GM21825 (cell line): Measurements from ENCODE around the gene MIF4GD.
"Not testable (repeated sequence)": the region's sequence is repeated elsewhere in the genome, so short reads cannot be mapped to it uniquely, and the experiment has no call there.

ENCODE experiments used
- ATAC-seq: cut with Tn5 transposase; IDR thresholded peaks from one replicate; pipeline ENCODE4 v1.9.1; 2021; ENCODE audit warnings: mild to moderate bottlenecking, moderate library complexity; ENCODE audit not compliant: unreplicated experiment

The MIF4GD gene

DNA sequence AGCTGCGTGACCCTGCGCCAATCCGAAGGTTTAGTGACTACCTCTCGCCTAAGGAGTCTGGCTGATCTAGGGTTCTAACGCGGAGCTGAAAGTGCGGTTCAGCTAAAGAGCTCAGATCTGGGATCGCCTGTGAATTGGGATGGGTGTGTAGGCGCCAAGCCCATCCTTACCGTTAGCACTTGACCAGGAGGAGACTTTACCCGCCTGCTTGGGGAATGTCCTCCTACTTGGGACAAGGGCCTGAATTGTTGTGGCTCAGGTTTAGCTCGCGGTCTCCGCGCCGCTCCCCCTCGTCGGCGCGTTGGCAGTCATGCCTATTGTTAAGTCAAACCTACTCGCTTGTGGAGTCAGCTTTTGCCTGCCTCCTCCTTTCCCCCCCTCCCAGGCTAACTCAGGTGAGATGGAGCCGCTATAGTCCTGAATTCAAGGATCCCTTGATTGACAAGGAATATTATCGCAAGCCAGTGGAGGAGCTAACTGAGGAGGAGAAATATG lies 8.9 kb downstream of the MIF4GD start:
- ATAC-seq, result peak; percentile 6

DNA sequence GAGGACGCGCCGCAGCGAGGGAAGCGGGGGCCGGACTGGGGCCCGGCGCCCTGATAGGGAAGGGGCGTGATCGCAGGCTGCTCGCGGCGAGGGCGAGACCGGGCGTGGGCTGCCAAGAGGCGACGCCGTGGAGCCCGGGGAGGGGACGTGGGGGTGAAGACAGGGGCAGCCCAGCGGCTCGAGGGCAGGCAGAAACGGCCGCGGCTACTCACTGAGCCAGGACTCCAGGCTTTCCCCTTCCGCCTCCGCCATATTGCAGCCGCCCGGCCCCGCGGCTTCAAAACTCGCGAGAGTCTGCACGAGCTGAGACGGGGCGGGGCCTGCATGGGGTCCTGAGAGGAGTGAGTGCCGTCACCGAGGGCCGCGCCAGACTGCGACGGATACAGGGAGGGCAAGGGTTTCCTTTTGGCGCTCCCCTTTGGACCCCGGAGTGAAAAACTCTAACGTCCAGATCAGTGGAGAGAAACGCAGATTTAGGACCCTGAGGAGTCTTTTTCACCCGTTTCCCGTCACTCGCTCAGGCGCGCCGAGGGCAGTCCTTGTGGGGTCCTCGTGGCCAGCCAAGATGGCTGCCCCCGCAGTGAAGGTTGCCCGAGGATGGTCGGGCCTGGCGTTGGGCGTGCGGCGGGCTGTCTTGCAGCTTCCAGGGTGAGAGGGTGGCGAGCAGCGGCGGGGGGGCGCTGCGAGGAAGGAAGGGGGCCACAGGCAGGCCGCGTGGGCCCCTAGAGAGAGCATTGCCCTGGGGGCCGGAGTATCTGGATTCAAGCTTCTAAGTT lies 9.5 kb downstream of the MIF4GD start, which contains the start of the genes GGA3 and MRPS7:
TSS of gene GGA3 (minus strand) at position 271 of the 776 bp plus-strand sequence. CDS start at position 252, 19 bp downstream.
TSS of gene MRPS7 (plus strand) at position 544 of the 776 bp plus-strand sequence. CDS start at position 566, 22 bp downstream.
- ATAC-seq, result peak; percentile 79

DNA sequence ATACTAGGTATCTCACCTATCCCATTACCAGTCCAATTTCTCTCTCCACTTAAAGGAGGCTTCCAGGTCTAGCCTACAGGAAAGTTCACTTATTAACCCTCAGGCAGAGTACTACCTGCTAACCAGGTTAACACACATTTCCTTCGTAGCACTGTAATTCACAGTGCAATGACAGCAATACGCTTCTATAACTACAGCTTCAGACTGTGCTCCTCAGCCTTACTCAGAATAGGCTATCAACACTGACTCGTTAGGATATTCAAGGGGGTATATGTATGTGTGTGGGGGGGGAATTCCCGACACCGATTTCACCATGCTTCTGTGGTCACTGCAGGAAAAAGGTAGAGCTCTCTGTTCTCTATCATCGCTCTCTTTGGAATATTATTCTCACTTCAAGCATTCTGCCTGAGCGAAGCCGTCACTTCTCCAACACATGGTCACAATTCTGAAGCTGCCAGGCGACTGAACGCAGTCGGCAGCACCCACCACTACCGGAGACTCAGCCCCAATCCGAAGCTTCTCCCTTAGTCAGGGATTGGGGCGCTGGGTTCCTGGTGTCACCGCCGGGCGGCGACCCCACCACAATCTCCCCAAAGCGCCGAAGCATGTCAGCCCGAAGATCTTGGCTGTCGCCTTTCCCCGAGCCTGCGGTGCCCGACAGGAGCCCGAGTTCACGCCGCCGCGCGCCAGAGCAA lies 10.2 kb downstream of the MIF4GD start:
- peak; percentile 8 for ATAC-seq

DNA sequence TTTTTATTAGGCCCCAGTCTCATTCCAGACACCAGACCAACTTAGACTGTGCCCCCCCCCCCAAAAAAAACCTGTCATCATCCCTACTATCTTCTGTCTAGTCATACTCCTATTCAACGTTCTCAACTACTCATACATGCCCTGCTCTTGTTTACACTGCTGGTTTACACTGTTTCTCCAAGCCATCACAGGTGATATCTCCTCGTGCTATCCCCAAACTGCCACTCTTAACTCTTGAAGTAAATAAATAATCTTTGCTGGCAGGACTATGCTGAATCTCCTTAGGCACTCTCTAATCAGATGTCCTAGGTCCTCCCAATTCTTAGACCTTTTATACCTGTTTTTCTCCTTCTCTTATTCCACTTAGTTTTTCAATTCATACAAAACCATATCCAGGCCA lies 13.8 kb downstream of the MIF4GD start:
- ATAC-seq, result not testable (repeated sequence)

DNA sequence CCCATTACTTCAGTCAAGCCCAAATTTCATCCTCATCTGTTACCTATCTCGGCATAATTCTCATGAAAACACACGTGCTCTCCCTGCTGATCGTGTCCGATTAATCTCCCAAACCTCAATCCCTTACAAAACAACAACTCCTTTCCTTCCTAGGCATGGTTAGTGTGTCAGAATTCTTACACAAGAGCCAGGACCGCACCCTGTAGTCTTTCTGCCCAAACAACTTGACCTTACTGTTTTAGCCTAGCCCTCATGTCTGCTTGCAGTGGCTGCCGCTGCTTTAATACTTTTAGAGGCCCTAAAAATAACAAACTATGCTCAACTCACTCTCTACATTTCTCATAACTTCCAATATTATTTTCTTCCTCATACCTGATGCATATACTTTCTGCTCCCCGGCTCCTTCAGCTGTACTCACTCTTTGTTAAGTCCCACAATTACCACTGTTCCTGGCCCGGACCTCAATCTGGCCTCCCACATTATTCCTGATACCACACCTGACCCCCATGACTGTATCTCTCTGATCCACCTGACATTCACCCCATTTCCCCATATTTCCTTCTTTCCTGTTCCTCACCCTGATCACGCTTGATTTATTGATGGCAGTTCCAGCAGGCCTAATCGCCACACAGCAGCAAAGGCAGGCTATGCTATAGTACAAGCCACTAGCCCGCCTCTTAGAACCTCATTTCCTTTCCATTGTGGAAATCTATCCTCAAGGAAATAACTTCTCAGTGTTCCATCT lies 14.9 kb downstream of the MIF4GD start:
- ATAC-seq, result not testable (repeated sequence)

DNA sequence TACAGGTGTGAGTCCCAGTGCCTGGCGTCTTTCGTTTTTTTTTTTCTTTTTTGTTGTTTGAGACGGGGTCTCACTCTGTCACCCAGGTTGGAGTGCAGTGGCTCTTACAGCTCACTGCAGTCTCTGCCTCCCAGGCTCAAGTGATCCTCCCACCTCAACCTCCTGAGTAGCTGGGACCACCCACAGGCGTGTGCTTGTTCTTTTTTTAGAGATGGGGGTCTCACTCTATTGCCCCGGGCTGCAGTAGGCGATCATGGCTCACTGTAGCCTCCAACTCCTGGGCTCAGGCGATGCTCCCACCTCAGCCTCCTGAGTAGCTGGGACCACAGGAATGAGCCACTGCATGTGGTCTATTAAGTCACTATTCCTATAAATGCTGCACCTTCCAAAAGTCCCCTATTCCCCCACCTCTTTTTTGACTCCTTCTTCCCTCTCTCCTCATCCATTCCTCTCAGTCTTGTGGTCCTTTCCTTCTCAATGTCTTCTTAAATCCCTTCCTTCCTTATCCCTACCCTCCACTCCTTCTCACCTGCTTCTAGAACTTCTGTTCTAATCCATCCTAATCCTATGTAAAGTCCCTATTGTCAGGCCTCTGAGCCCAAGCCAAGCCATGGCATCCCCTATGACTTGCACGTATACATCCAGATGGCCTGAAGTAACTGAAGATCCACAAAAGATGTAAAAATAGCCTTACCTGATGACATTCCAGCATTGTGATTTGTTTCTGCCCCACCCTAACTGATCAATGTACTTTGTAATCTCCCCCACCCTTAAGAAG lies 18.8 kb downstream of the MIF4GD start:
- ATAC-seq, result no peak

DNA sequence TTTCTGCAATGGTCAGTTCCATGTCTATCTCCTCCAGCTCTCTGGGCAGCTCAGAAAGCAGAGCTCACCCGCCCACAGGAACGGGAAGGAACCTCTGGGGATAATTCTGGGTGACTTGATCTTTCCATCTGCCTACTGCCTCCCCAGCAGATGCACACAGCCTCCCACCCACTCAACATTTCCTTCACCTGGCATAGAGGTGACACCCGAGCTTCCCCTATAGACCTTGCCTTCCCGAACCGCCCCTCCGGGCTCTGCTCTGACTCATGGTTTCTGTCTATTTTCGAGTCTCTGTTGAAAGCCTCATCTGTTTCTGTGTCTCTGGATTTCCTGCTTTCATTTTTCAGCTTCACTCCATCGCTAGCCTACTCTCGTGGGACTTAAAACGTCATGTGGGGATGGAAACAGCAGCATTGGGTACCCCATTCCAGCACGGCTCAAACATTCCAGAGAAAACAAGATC lies 21.0 kb downstream of the MIF4GD start:
- peak; percentile 87 for ATAC-seq

DNA sequence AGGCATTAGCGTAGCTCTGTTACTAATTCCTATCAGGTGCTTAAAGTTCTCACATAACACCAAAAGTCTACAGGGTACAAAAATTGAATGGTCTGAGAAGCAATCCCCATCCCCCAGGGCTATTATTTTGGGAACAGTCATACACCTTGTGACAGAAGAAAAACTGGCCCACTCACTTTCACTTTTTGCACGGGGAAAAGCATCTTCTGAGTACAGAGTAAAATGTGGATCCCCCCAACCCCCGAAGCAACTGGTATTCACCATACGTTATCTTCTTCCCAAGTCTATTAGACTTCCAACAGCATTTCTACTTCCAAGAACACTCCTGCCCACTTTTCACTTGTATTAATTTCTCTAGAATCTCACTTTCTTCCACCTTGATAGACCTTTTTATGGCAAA lies 21.5 kb downstream of the MIF4GD start:
- no peak for ATAC-seq

DNA sequence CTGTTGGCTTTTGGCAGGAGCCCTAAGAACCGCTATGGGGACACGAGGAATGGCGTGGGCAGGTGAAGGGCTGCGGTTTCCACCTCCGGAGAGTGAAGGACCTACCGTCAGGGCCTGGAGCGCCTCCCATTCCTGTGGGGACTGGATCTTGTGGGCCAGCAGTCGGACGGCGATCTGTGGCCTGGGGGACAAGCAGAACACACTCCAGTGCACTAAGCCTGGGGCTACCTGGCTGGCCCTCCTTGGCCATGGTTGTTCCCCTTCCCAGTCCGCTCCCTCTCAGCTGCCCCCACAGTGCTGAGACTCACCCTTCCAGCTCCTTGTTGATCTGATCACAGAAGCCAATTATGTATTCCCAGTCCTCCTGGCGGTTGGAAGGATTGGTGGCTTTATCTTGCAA lies 24.6 kb downstream of the MIF4GD start:
- no peak for ATAC-seq

DNA sequence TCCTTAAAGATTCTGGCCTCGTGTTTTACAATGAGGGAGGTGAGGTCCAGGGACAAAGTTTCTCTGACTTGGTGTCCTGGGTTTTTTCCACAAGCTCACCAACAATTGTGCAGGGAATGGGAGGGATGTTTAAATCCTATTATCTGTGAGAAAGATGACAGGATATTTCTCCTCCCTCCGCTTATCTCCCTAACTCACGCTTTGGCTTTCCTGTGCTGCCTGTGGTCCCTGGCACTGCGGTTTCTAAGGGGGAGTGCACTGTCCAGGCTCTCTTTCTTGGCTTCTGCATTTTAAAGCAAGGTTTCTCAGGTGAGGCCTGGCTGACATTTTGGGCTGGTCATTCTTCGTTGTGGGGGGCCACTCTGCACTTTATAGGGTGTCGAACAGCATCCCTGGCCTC lies 26.0 kb downstream of the MIF4GD start:
- no peak for ATAC-seq

DNA sequence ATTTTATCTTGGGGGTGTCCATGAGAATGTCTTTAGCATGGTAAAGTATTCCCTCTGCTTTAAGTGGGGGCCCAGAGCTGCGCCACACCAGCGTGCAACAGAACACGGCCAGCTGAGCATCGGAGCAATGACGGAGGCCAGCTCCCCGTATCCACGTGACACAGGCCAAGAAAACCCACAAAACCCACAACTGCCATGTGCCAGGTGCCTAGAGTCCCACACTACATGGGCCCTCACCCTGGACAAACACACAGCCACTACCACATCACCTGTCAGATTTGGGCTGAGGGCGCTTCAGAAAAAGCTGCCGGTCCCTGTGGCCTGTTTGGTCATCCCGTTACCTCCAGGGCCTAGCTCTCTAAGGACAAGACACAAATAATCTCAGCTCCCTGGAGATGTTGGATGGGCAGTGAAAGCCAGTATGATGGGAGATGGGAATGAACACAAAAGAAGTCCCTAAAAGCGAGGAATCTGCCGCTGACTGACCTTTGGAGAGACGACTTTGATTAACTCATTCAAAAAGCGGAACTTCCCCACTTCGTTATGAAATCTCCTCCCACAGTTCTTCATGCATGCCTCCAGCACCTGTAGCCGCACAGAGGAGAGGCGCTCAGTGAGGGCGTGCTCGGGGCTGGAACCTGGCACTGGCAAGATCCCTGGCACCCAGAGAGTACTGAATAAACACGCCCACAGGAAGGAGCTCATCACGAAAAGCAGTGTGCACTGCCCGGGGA lies 26.7 kb downstream of the MIF4GD start:
- ATAC-seq, result no peak

DNA sequence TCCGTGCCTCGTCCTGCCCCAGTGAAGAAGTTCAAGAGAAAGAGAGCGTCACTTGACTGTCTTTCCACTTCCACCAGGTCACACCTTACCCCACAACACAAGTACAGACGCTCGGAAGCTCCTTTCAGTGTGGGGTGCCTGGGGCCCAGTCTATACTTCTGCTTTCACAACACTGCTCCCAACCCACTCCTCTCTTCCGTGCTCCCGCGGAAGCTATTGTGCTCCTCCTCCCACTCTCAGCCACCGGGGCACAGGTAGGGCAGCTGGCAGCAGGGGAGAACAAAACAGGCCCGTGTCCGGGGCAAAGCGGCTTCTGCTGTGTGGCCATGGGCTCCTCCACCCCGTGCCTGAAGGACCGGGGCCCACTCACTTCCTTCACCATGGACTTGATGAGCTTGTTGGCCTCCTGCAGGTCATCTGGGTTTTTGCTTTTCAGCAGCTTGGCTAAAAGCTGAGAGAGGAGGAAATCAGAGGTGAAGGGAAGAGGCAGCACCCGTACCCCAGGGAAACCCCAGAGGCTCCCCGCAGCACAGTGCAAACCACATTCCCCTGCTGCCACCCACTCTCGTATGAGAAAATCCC lies 28.5 kb downstream of the MIF4GD start:
- no peak for ATAC-seq

DNA sequence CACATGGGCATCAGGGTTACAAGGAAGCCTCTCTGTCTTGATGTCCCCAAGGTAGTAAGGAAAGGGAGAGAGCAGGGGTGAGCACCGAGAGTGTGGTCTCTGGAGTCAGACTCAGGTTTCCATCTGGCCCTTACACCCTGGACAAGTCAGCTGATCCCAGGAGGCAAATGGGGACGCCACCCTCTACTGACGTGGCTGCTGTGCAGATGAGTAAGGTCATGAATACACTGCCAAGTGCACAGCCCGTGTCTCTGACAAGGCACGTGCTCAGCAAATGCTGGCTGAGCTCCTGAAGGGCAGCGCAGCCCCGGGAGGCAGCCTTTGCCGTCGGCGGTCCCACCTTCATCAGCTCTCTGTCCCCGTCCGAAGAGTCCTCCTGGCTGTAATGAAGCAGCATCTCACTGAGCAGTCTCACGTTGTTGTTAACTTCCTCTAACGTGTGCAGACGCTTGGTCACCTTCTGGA lies 29.0 kb downstream of the MIF4GD start:
- no peak for ATAC-seq

DNA sequence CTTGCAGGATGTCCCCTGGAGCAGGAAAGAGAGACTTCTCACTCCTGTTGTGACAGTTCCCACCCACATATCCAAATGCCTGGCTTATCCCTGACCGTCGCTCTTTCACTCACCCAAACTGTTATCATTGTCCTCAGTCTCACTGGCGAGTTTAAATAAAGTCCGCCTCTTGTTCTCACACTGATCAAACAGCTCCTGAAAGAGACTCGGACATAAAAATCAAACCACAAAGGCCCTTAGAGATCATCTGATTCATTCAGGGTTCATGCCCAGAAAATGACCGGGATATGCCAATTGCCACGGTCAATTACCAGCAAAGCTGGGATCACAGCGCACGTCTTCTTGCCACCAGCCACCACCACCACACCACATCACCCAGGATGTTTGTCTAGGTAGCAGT lies 29.5 kb downstream of the MIF4GD start:
- no peak for ATAC-seq

DNA sequence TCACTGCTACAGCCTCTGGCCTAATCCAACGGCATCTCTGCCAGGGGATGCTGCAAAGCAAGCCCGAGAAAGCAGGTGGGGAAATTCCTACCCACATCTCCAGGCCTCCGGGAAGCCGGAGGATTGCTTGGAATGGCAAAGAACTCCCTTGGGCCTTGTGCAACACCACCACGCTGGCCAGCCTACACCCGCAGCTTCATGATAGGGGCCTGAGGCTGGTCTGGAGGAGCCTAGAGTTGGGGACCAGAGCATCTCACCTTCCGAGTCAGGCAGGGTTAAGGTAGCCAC lies 29.9 kb downstream of the MIF4GD start:
- no peak for ATAC-seq

DNA sequence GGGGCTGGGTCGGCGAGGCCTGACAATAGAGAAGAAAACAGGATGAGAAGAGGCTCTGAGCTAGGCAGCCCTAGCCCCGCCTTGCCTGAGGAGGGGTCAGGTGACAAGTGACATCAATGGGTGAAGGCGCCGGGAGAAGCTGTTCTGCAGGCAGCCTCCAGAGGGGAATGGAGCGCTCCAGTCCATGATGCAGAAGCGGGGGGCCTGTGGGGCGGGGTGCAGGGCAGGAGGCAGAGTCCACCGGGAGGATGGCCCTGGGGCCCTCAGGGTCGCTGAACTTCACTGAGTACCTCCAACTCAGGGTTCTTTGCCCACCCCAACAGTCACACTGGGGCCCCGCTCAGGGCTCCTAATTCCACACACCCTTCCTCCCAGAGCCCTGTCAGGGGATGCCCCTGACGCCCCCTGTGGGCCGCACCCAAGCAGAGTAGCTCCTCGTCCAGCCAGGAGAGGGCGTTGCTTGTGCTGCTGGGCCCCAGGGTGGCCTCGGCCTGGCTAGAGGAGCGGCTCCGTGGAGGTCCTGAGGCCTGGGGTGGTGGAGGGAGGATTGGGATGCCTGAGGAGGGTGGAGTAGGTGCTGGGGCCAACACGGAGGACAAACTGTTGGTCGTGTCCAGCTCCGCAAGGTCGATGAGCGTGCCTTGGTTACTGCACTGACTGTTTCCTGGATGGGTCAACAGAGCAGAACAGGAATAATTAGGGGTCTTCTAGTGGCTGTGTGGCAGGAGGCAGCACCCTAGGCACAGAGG lies 30.5 kb downstream of the MIF4GD start:
- no peak for ATAC-seq

DNA sequence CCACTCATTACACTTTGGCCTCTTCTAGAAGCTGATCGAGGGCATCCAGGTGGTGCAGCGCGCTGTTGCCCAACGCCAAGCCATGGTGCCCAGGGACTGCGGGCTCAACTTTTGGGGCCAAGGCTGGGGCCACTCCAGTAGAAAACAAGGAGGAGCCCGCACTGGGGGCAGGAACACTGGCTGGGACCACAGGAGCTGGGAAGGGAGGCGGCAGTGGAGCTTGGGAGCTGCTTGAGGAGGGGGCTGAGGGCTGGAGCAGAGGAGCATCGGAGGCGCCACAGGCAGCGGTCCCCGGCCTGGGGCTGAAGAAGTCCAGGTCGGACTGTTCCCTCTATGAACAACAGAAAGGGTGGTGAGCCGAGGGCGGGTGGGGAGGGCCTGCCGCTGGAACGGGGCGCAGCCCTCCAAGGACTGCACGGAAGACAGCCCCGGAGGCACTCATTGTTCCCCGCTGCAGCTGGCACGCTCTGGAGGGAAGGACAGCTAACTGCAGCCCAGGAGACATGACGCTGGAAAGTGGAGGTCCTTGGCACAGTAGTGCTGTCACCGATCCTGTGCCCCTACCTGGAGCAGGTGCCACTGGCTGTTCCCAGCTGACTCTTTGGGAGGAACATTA lies 31.1 kb downstream of the MIF4GD start:
- no peak for ATAC-seq

DNA sequence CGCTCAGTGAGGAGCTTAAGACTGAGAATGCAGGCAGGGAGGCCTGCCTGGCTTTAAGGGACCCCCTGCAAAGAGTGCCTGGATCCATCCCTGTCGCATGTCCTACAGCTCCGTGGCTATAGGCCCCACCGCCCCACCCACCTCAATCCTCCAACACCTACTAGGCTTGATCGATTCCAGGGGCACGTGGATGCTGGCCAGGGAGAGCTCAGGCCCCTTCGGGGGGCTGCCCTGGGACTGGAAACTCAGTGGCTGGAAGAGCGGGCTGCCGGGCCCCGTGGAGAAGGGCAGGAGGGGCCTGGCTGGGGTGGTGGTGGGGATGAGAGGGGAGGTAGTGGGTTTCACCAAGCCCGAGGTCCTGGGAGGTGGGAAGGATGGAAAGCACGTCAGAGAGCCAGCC lies 31.8 kb downstream of the MIF4GD start:
- no peak for ATAC-seq
